ENCODE data around the gene TFB1M.
"Not testable (repeated sequence)": the region's sequence is repeated elsewhere in the genome, so short reads cannot be mapped to it uniquely, and the experiment has no call there.

Gene TFB1M

GRCh38 chr6:155314092-155314772, at the start of gene TFB1M:
TFB1M (minus strand) TSS chr6:155314484; CDS start chr6:155314428, 56 bp downstream.
- DNase-seq (ENCODE audit: low spot score in 2 of 2), result peak; percentile 97 to 99
- Histone ChIP-seq H3K36me3 (replicated peaks) (peaks cover 16% of the 10 kb centered on the region), H3K4me1 (peaks cover 7% of the 10 kb centered on the region), H3K27me3 (ENCODE audit: low read depth) (no peaks in the 10 kb centered on the region), H3K4me3 (peak within 1 kb of the TSS; percentile 85), H3K9me3 (no peaks in the 10 kb centered on the region)
- in situ Hi-C loops (cut with MboI; ENCODE audit: low sequenced_read_pairs), result no loop called here

- H3K4me1 ChIP-seq; H3K27me3 ChIP-seq (ENCODE audit: low read depth); in situ Hi-C loops (cut with MboI; ENCODE audit: low sequenced_read_pairs); H3K4me3 ChIP-seq; H3K9me3 ChIP-seq; H3K36me3 ChIP-seq (replicated peaks); DNase-seq (ENCODE audit: low spot score in 2 of 2): not testable (repeated sequence)
These were observed 49.7 kb upstream of the TFB1M start for GRCh38 chr6:155364021-155364420.

- DNase-seq (ENCODE audit: low spot score in 2 of 2); H3K4me3 ChIP-seq; H3K9me3 ChIP-seq; H3K36me3 ChIP-seq (replicated peaks); in situ Hi-C loops (cut with MboI; ENCODE audit: low sequenced_read_pairs); H3K27me3 ChIP-seq (ENCODE audit: low read depth); H3K4me1 ChIP-seq: not testable (repeated sequence)
These were observed 48.8 kb upstream of the TFB1M start for GRCh38 chr6:155362968-155363632.

- 0 out of 2 replicates have a peak, but pooled peaks cover 6% of the 10 kb centered on the region for H3K9me3 ChIP-seq
- no peaks in the 10 kb centered on the region for H3K36me3 ChIP-seq (replicated peaks)
- no peaks in the 10 kb centered on the region for H3K4me1 ChIP-seq
- H3K27me3 ChIP-seq (ENCODE audit: low read depth), result no peaks in the 10 kb centered on the region
- in situ Hi-C loops (cut with MboI; ENCODE audit: low sequenced_read_pairs), result no loop called here
- DNase-seq (ENCODE audit: low spot score in 2 of 2), result no peak
- H3K4me3 ChIP-seq, result no peak overlapping the region
These were observed 39.9 kb upstream of the TFB1M start for GRCh38 chr6:155354167-155354566.

GRCh38 chr6:155352811-155353210, 38.5 kb upstream of the TFB1M start:
- Histone ChIP-seq H3K4me1 (no peaks in the 10 kb centered on the region), H3K36me3 (replicated peaks) (no peaks in the 10 kb centered on the region), H3K4me3 (no peak overlapping the region), H3K9me3 (0 out of 2 replicates have a peak, but pooled peaks cover 6% of the 10 kb centered on the region), H3K27me3 (ENCODE audit: low read depth) (no peaks in the 10 kb centered on the region)
- in situ Hi-C loops (cut with MboI; ENCODE audit: low sequenced_read_pairs), result no loop called here
- DNase-seq (ENCODE audit: low spot score in 2 of 2), result no peak

GRCh38 chr6:155352130-155352420, 37.8 kb upstream of the TFB1M start:
- no peak for DNase-seq (ENCODE audit: low spot score in 2 of 2)
- Histone ChIP-seq H3K4me3 (no peak overlapping the region), H3K27me3 (ENCODE audit: low read depth) (no peaks in the 10 kb centered on the region), H3K9me3 (0 out of 2 replicates have a peak, but pooled peaks cover 6% of the 10 kb centered on the region), H3K36me3 (replicated peaks) (no peaks in the 10 kb centered on the region), H3K4me1 (no peaks in the 10 kb centered on the region)
- in situ Hi-C loops (cut with MboI; ENCODE audit: low sequenced_read_pairs), result no loop called here

- Histone ChIP-seq H3K27me3 (ENCODE audit: low read depth) (no peaks in the 10 kb centered on the region), H3K4me3 (no peak overlapping the region), H3K36me3 (replicated peaks) (no peaks in the 10 kb centered on the region), H3K4me1 (no peaks in the 10 kb centered on the region), H3K9me3 (0 out of 2 replicates have a peak, but pooled peaks cover 6% of the 10 kb centered on the region)
- in situ Hi-C loops (cut with MboI; ENCODE audit: low sequenced_read_pairs), result no loop called here
- DNase-seq (ENCODE audit: low spot score in 2 of 2), result no peak
These were observed 37.2 kb upstream of the TFB1M start for GRCh38 chr6:155351273-155352129.

- Histone ChIP-seq H3K4me3 (no peak overlapping the region), H3K9me3 (0 out of 2 replicates have a peak, but pooled peaks cover 6% of the 10 kb centered on the region), H3K4me1 (no peaks in the 10 kb centered on the region), H3K27me3 (ENCODE audit: low read depth) (no peaks in the 10 kb centered on the region), H3K36me3 (replicated peaks) (no peaks in the 10 kb centered on the region)
- in situ Hi-C loops (cut with MboI; ENCODE audit: low sequenced_read_pairs), result no loop called here
- DNase-seq (ENCODE audit: low spot score in 2 of 2), result no peak
These were observed 35.7 kb upstream of the TFB1M start for GRCh38 chr6:155349956-155350355.

- Histone ChIP-seq H3K27me3 (ENCODE audit: low read depth) (no peaks in the 10 kb centered on the region), H3K4me3 (no peak overlapping the region), H3K9me3 (0 out of 2 replicates have a peak, but pooled peaks cover 6% of the 10 kb centered on the region), H3K4me1 (no peaks in the 10 kb centered on the region), H3K36me3 (replicated peaks) (no peaks in the 10 kb centered on the region)
- DNase-seq (ENCODE audit: low spot score in 2 of 2), result no peak
- in situ Hi-C loops (cut with MboI; ENCODE audit: low sequenced_read_pairs), result no loop called here
These were observed 34.8 kb upstream of the TFB1M start for GRCh38 chr6:155349129-155349528.

GRCh38 chr6:155347800-155348199, 33.5 kb upstream of the TFB1M start:
- H3K4me1 ChIP-seq, result no peaks in the 10 kb centered on the region
- H3K4me3 ChIP-seq, result no peak overlapping the region
- DNase-seq (ENCODE audit: low spot score in 2 of 2), result no peak
- H3K36me3 ChIP-seq (replicated peaks), result no peaks in the 10 kb centered on the region
- H3K9me3 ChIP-seq, result no peaks in the 10 kb centered on the region
- in situ Hi-C loops (cut with MboI; ENCODE audit: low sequenced_read_pairs), result no loop called here
- no peaks in the 10 kb centered on the region for H3K27me3 ChIP-seq (ENCODE audit: low read depth)

- DNase-seq (ENCODE audit: low spot score in 2 of 2), result no peak
- Histone ChIP-seq H3K4me3 (no peak overlapping the region), H3K27me3 (ENCODE audit: low read depth) (no peaks in the 10 kb centered on the region), H3K9me3 (no peaks in the 10 kb centered on the region), H3K4me1 (no peaks in the 10 kb centered on the region), H3K36me3 (replicated peaks) (no peaks in the 10 kb centered on the region)
- in situ Hi-C loops (cut with MboI; ENCODE audit: low sequenced_read_pairs), result no loop called here
These were observed 32.7 kb upstream of the TFB1M start for GRCh38 chr6:155346957-155347356.

- no peaks in the 10 kb centered on the region for H3K9me3 ChIP-seq
- H3K4me3 ChIP-seq, result no peak overlapping the region
- H3K4me1 ChIP-seq, result no peaks in the 10 kb centered on the region
- H3K27me3 ChIP-seq (ENCODE audit: low read depth), result no peaks in the 10 kb centered on the region
- no peaks in the 10 kb centered on the region for H3K36me3 ChIP-seq (replicated peaks)
- no peak for DNase-seq (ENCODE audit: low spot score in 2 of 2)
- in situ Hi-C loops (cut with MboI; ENCODE audit: low sequenced_read_pairs), result no loop called here
These were observed 30.2 kb upstream of the TFB1M start for GRCh38 chr6:155344341-155345006.

GRCh38 chr6:155341130-155341828, 27.0 kb upstream of the TFB1M start:
- Histone ChIP-seq H3K27me3 (ENCODE audit: low read depth) (no peaks in the 10 kb centered on the region), H3K36me3 (replicated peaks) (no peaks in the 10 kb centered on the region), H3K4me1 (no peaks in the 10 kb centered on the region), H3K4me3 (no peak overlapping the region), H3K9me3 (no peaks in the 10 kb centered on the region)
- in situ Hi-C loops (cut with MboI; ENCODE audit: low sequenced_read_pairs), result no loop called here
- no peak for DNase-seq (ENCODE audit: low spot score in 2 of 2)

Data from HAP-1 (cell line).